Upper lobe of left lung (tissue), 4 donors: ENCODE results near the gene MCF2.

Experiments used
- EP300 ChIP-seq, 4 donors: sonication (generic); formaldehyde crosslinking; IDR thresholded peaks; one replicate each; pipeline ENCODE4 v1.5.1; 2017; ENCODE audit warnings: antibody characterized with exemption in 4 of 4, control low read depth in 2 of 4
- POLR2A ChIP-seq, 4 donors: fragments of 450-650 bp; IDR thresholded peaks; one replicate each; pipeline ENCODE4 v1.5.1; 2016 to 2017; ENCODE audit warnings: antibody characterized with exemption in 4 of 4, mild to moderate bottlenecking in 2 of 4
- POLR2AphosphoS5 ChIP-seq, 2 donors: sonication (generic); formaldehyde crosslinking; IDR thresholded peaks; one replicate each; pipeline ENCODE4 v1.5.1; 2017; ENCODE audit warnings: antibody characterized with exemption in 2 of 2
- TF ChIP-seq, protein P1 (sequence below), 6 experiments: fragments of 450-650 bp in 4 of 6; fragments of 200-600 bp in 2 of 6; sonication (generic) in 2 of 6; IDR thresholded peaks; one replicate each; pipeline ENCODE4 v1.5.1; 2016 to 2019; ENCODE audit warnings: antibody characterized with exemption in 6 of 6

DNA sequence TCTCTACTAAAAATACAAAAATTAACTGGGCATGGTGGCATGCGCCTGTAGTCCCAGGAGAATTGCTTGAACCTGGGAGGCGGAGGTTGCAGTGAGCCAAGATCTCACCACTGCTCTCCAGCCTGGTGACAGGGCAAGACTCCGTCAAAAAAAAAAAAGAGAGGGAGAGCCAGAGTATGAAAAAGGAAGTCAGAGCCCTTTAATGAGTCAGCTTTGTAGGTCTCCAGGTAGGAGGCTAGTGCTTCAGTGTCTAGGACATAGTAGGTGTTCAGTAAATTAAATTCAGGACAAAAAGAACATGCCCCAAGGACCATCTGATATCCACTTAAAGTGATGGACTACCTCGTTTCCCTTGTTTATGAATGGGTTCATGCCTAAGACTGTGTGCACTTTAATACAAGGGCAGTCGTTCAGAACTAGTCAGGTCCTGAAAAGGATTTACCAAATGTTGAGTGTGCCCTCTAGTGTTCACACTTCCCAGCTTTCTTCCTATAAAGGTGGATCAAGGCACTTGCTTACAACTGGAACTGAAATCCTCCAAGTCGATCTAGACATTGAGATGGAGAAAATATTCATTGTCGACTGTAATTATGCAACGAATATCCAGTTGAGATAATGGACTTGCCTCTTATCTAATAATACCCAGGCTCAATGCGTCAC is 148.5 kb downstream of the MCF2 start:
- TF ChIP-seq POLR2A (IDR thresholded peaks at IDR 0.05) (no peak), POLR2AphosphoS5 (IDR thresholded peaks at IDR 0.05) (no peak), EP300 (IDR thresholded peaks at IDR 0.05) (no peak)
- TF ChIP-seq, protein P1, sequence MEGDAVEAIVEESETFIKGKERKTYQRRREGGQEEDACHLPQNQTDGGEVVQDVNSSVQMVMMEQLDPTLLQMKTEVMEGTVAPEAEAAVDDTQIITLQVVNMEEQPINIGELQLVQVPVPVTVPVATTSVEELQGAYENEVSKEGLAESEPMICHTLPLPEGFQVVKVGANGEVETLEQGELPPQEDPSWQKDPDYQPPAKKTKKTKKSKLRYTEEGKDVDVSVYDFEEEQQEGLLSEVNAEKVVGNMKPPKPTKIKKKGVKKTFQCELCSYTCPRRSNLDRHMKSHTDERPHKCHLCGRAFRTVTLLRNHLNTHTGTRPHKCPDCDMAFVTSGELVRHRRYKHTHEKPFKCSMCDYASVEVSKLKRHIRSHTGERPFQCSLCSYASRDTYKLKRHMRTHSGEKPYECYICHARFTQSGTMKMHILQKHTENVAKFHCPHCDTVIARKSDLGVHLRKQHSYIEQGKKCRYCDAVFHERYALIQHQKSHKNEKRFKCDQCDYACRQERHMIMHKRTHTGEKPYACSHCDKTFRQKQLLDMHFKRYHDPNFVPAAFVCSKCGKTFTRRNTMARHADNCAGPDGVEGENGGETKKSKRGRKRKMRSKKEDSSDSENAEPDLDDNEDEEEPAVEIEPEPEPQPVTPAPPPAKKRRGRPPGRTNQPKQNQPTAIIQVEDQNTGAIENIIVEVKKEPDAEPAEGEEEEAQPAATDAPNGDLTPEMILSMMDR (IDR thresholded peaks at IDR 0.05): peak in 5 of 6 experiments; percentile 22 to 42 (median 27)
